Astrocyte of the hippocampus (primary cell): ENCODE results near the gene CPT1A.

Source experiments
- DNase-seq: peaks from one replicate; pipeline ENCODE4 v3.0.0; 2011; ENCODE audit warnings: low read depth, low spot score

Gene CPT1A

GRCh38 chr11:68798221-68798813 is 43.4 kb downstream of the CPT1A start:
- DNase-seq: peak; percentile 19

GRCh38 chr11:68796801-68797200 is 44.9 kb downstream of the CPT1A start:
- peak; percentile 84 for DNase-seq

- DNase-seq: peak; percentile 66
These were observed 49.2 kb downstream of the CPT1A start for GRCh38 chr11:68792400-68792966.

GRCh38 chr11:68784653-68785052 is 57.1 kb downstream of the CPT1A start:
- DNase-seq: no peak

- DNase-seq: no peak
These were observed 58.4 kb downstream of the CPT1A start for GRCh38 chr11:68783216-68783821.

GRCh38 chr11:68782711-68783110 is 59.0 kb downstream of the CPT1A start:
- no peak for DNase-seq

- DNase-seq: no peak
These were observed 60.9 kb downstream of the CPT1A start for GRCh38 chr11:68780829-68781228.

- DNase-seq: no peak
These were observed 63.5 kb downstream of the CPT1A start for GRCh38 chr11:68778205-68778604.

GRCh38 chr11:68776442-68777235 is 65.1 kb downstream of the CPT1A start:
- no peak for DNase-seq

- DNase-seq: no peak
These were observed 65.7 kb downstream of the CPT1A start for GRCh38 chr11:68775951-68776388.

GRCh38 chr11:68774194-68774585 is 67.5 kb downstream of the CPT1A start:
- DNase-seq: no peak

- DNase-seq: peak; percentile 53
These were observed 68.1 kb downstream of the CPT1A start for GRCh38 chr11:68773521-68774193.

GRCh38 chr11:68772936-68773335 is 68.8 kb downstream of the CPT1A start:
- DNase-seq: no peak

- no peak for DNase-seq
These were observed 70.9 kb downstream of the CPT1A start for GRCh38 chr11:68770781-68771180.

GRCh38 chr11:68767672-68768071 is 74.0 kb downstream of the CPT1A start:
- DNase-seq: no peak

GRCh38 chr11:68766786-68767185 is 74.9 kb downstream of the CPT1A start:
- no peak for DNase-seq

- DNase-seq: no peak
These were observed 77.0 kb downstream of the CPT1A start for GRCh38 chr11:68764746-68765145.

GRCh38 chr11:68763926-68764657 is 77.6 kb downstream of the CPT1A start:
- DNase-seq: no peak

- no peak for DNase-seq
These were observed 78.5 kb downstream of the CPT1A start for GRCh38 chr11:68763181-68763721.

- no peak for DNase-seq
These were observed 79.2 kb downstream of the CPT1A start for GRCh38 chr11:68762481-68762880.

GRCh38 chr11:68761801-68762200 is 79.9 kb downstream of the CPT1A start:
- no peak for DNase-seq
